K562 (cell line): ENCODE measurements around the gene GARRE1. TPM values are rescaled to one million over a fixed set of nuclear protein-coding genes. Genes with fewer than 3 reads are reported as not detected.

Source experiments
- ARHGAP35 ChIP-seq: fragments of 450-650 bp; IDR thresholded peaks from 2 replicates; pipeline ENCODE4 v1.6.1; 2018; ENCODE audit not compliant: partially characterized antibody
- CREM ChIP-seq: IDR thresholded peaks from 2 replicates; pipeline ENCODE4 v1.6.1; 2014; ENCODE audit warnings: antibody characterized with exemption, low read depth
- CXXC5 ChIP-seq: fragments of 250-450 bp; sonication (Bioruptor Pico); IDR thresholded peaks from 2 replicates; pipeline ENCODE4 v1.8.0; 2022; ENCODE audit warnings: inconsistent platforms, mild to moderate bottlenecking, moderate library complexity
- DDX20 ChIP-seq: fragments of 450-650 bp; IDR thresholded peaks from 2 replicates; pipeline ENCODE4 v1.6.1; 2016; ENCODE audit warnings: missing genetic modification characterization, low read depth, mild to moderate bottlenecking, missing compliant biosample characterization, moderate library complexity
- ELK3 ChIP-seq: fragments of 450-650 bp; formaldehyde crosslinking; IDR thresholded peaks from 2 replicates; pipeline ENCODE4 v1.4.0; 2020; ENCODE audit warnings: mild to moderate bottlenecking
- FOXK2 ChIP-seq, 2 experiments: fragments of 450-650 bp; IDR thresholded peaks in 1 of 2; conservative IDR thresholded peaks in 1 of 2; 2 replicates each; pipeline ENCODE4 v1.6.1; 2016; ENCODE audit warnings: low read depth in 2 of 2, mild to moderate bottlenecking in 1 of 2
- KDM5B ChIP-seq: fragments of 200-600 bp; sonication (generic); IDR thresholded peaks from 2 replicates; pipeline ENCODE4 v1.6.1; 2012; ENCODE audit warnings: low read depth, mild to moderate bottlenecking, moderate library complexity, low read length, control low read depth, inconsistent platforms; ENCODE audit not compliant: insufficient replicate concordance
- MTA3 ChIP-seq: fragments of 450-650 bp; formaldehyde crosslinking; IDR thresholded peaks from 2 replicates; pipeline ENCODE4 v1.6.1; 2017; ENCODE audit warnings: mild to moderate bottlenecking, borderline replicate concordance
- MYC ChIP-seq, 2 experiments: fragments of 250-450 bp in 1 of 2; sonication (Bioruptor Pico) in 1 of 2; IDR thresholded peaks; 2 replicates each; pipeline versions ENCODE4 v1.5.1 to v1.6.1; 2012 to 2021; ENCODE audit warnings: low read depth in 2 of 2, borderline replicate concordance in 1 of 2, improper control_type of control experiment in 1 of 2, low read length in 1 of 2, mild to moderate bottlenecking in 1 of 2, moderate library complexity in 1 of 2
- POLR2AphosphoS5 ChIP-seq: IDR thresholded peaks from 2 replicates; pipeline ENCODE4 v1.6.1; 2011; ENCODE audit warnings: mild to moderate bottlenecking, low read depth, low read length, moderate library complexity; ENCODE audit not compliant: control insufficient read depth, insufficient read depth
- SRSF9 ChIP-seq: fragments of 200-400 bp; formaldehyde crosslinking; IDR thresholded peaks from 2 replicates; pipeline ENCODE4 v1.6.1; 2017; ENCODE audit warnings: low read depth, low read length, borderline replicate concordance
- ZNF384 ChIP-seq: IDR thresholded peaks from 2 replicates; pipeline ENCODE4 v1.6.1; 2012; ENCODE audit warnings: low read depth, low read length, improper control_type of control experiment
- ZNF395 ChIP-seq: fragments of 200-800 bp; sonication (Bioruptor generic); IDR thresholded peaks from 2 replicates; pipeline ENCODE4 v1.6.1; 2017; ENCODE audit warnings: missing genetic modification characterization, missing compliant biosample characterization
- ZNF507 ChIP-seq: conservative IDR thresholded peaks from 2 replicates; pipeline ENCODE4 v1.6.1; 2017; ENCODE audit warnings: missing genetic modification characterization, missing compliant biosample characterization
- ZNF764 ChIP-seq: fragments of 250-450 bp; sonication (Bioruptor Pico); IDR thresholded peaks from 2 replicates; pipeline ENCODE4 v1.4.0; 2020; ENCODE audit warnings: low read depth, mild to moderate bottlenecking, moderate library complexity
- polyA plus RNA-seq, 8 experiments: library from polyadenylated mRNA; depleted of rRNA in 4 of 8; stranded (reverse) in 5 of 8; unstranded in 3 of 8; fragments of >200 nt; fragmentation: Nextera tagmentation in 2 of 8; fragmentation: Illumina TruSeq in 1 of 8; extraction: Ambion mirVana in 2 of 8; extraction: Trizol in 1 of 8; gene quantifications; 2 replicates each; pipeline versions ENCODE4 v1.2.1 to v1.2.3, GENCODE V29; 2011 to 2014; ENCODE audit warnings: inconsistent platforms in 1 of 8, missing spikeins in 1 of 8
- total RNA-seq, 7 experiments: library from RNA; depleted of rRNA in 6 of 7; stranded (reverse); fragments of >200 nt in 6 of 7; fragmentation: Illumina TruSeq in 2 of 7; extraction: Trizol in 2 of 7; gene quantifications; 2 replicates each; pipeline versions ENCODE4 v1.2.1 to v1.2.3, GENCODE V29; 2011 to 2021; ENCODE audit warnings: low replicate concordance in 1 of 7

Gene GARRE1
- total and polyA plus RNA-seq, 9 of the 15 experiments (the other 6 are each of a cell fraction or from before 2014, with no cell fraction given): 1.6 to 12.8 (median 7.5) TPM

- TF ChIP-seq ELK3 (CRISPR knock-in tag) (no peak), CXXC5 (CRISPR knock-in tag) (peak; percentile 58; the same call in 1 of the 2 replicates), DDX20 (tag) (no peak), SRSF9 (no peak), FOXK2 (conservative IDR thresholded peaks at IDR 0.05 in 1 of 2, IDR thresholded peaks at IDR 0.05 in 1 of 2; ENCODE audit: low read depth in 2 of 2) (peak; percentile 60 to 64; a peak in 3 of 4 replicates), ZNF764 (CRISPR knock-in tag) (no peak), ZNF507 (tag) (no peak), MYC (IDR thresholded peaks at IDR 0.05; ENCODE audit: low read depth, low read length) (peak; percentile 41; the same call in 1 of the 2 replicates), MYC (CRISPR knock-in tag; IDR thresholded peaks at IDR 0.05; ENCODE audit: borderline replicate concordance, low read depth) (no peak), CREM (peak; percentile 91), ZNF395 (CRISPR knock-in tag) (peak; percentile 65; the same call in 1 of the 2 replicates), POLR2AphosphoS5 (peak; percentile 93), KDM5B (peak; percentile 93), ZNF384 (0 out of 2 replicates have a peak, but pooled peaks have one; percentile 4), ARHGAP35 (peak; percentile 15), MTA3 (peak; percentile 12; the same call in 1 of the 2 replicates)
Measured at GRCh38 chr19:34254046-34254697, at the start of gene GARRE1 (continued).
